Hepatocyte (in vitro differentiated cells): ENCODE data around the gene POLR2A.

Experiments used
- EZH2 ChIP-seq: fragments of 200-600 bp; sonication (generic); IDR thresholded peaks from 2 replicates; pipeline ENCODE4 v1.6.1; 2016; ENCODE audit warnings: antibody characterized with exemption, mild to moderate bottlenecking, borderline replicate concordance
- EZH2phosphoT487 ChIP-seq: fragments of 200-600 bp; sonication (generic); IDR thresholded peaks from one replicate; pipeline ENCODE4 v1.6.1; 2018; ENCODE audit warnings: antibody characterized with exemption, mild to moderate bottlenecking, low read depth, moderate library complexity; ENCODE audit not compliant: unreplicated experiment, severe bottlenecking
- TF ChIP-seq, protein P1 (sequence below): fragments of 200-600 bp; sonication (generic); IDR thresholded peaks from 2 replicates; pipeline ENCODE4 v1.5.1; 2016; ENCODE audit warnings: antibody characterized with exemption, mild to moderate bottlenecking; ENCODE audit not compliant: poor library complexity

GRCh38 chr17:7480089-7480384 lies 4.1 kb upstream of the POLR2A start:
- TF ChIP-seq, protein P1, sequence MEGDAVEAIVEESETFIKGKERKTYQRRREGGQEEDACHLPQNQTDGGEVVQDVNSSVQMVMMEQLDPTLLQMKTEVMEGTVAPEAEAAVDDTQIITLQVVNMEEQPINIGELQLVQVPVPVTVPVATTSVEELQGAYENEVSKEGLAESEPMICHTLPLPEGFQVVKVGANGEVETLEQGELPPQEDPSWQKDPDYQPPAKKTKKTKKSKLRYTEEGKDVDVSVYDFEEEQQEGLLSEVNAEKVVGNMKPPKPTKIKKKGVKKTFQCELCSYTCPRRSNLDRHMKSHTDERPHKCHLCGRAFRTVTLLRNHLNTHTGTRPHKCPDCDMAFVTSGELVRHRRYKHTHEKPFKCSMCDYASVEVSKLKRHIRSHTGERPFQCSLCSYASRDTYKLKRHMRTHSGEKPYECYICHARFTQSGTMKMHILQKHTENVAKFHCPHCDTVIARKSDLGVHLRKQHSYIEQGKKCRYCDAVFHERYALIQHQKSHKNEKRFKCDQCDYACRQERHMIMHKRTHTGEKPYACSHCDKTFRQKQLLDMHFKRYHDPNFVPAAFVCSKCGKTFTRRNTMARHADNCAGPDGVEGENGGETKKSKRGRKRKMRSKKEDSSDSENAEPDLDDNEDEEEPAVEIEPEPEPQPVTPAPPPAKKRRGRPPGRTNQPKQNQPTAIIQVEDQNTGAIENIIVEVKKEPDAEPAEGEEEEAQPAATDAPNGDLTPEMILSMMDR: peak; percentile 6
- TF ChIP-seq EZH2: no peak
- no peak for TF ChIP-seq EZH2phosphoT487
